ENCODE data around the gene BTG4.

DNA sequence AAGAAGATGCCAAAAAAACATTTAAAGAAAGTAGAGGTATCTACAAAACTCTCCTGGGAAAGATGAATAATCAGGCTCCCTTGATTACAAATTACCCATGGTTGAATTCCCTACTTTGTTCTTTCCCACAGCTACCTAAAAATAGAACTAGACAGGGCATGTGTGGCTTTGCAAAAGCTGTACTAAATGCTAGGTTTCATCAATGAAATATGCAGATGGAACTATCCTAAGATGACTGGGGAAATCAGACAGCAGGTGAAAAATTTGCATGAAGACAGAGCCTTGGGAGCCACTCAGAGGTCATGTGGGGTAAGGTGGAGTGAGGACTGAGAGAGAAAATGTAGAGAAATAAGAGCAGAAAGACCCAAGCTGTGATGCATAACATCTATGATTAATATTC lies 43.1 kb upstream of the BTG4 start:
- no peak for TF ChIP-seq CTCF (IDR thresholded peaks at IDR 0.05)
- TF ChIP-seq EP300 (IDR thresholded peaks at IDR 0.05): no peak
- TF ChIP-seq POLR2A (IDR thresholded peaks at IDR 0.05): no peak

Measured in sigmoid colon (tissue), 4 donors.